Effector CD8-positive, alpha-beta T cell (primary cell): ENCODE results near the gene PCGF3.
"Not testable (repeated sequence)": the region's sequence is repeated elsewhere in the genome, so short reads cannot be mapped to it uniquely, and the experiment has no call there.

ENCODE experiments used
- DNase-seq: peaks from one replicate; lab custom pipeline; 2025; lab: John Stamatoyannopoulos, UW

Gene PCGF3

GRCh38 chr4:668219-668618 lies 37.4 kb upstream of the PCGF3 start:
- DNase-seq = not testable (repeated sequence)

- DNase-seq = not testable (repeated sequence)
Measured at GRCh38 chr4:669806-670559, 35.6 kb upstream of the PCGF3 start.

GRCh38 chr4:671769-672168 lies 33.9 kb upstream of the PCGF3 start:
- no peak for DNase-seq

- DNase-seq = no peak
Measured at GRCh38 chr4:673349-674091, 32.1 kb upstream of the PCGF3 start.

- DNase-seq = peak; percentile 98
Measured at GRCh38 chr4:674172-675035, 31.2 kb upstream of the PCGF3 start, which contains the start of the genes ATP5ME and MYL5. Gene ATP5ME, minus strand, starts transcription at chr4:674276. Its CDS starts 29 bp downstream, at chr4:674247. Gene MYL5, plus strand, starts transcription at chr4:674542. Its CDS starts 3,485 bp downstream, at chr4:678027.

- DNase-seq = no peak
Measured at GRCh38 chr4:675036-675882, 30.4 kb upstream of the PCGF3 start.

GRCh38 chr4:675980-676870 lies 29.4 kb upstream of the PCGF3 start:
- DNase-seq = no peak

GRCh38 chr4:676871-677235 lies 28.8 kb upstream of the PCGF3 start:
- no peak for DNase-seq

GRCh38 chr4:677431-678293 lies 28.0 kb upstream of the PCGF3 start:
- no peak for DNase-seq

GRCh38 chr4:678331-679103 lies 27.1 kb upstream of the PCGF3 start:
- DNase-seq = no peak

GRCh38 chr4:679104-679481 lies 26.5 kb upstream of the PCGF3 start:
- no peak for DNase-seq

- no peak for DNase-seq
Measured at GRCh38 chr4:679629-680028, 26.0 kb upstream of the PCGF3 start.

- DNase-seq = no peak
Measured at GRCh38 chr4:680091-680490, 25.5 kb upstream of the PCGF3 start.

- DNase-seq = no peak
Measured at GRCh38 chr4:680551-680927, 25.1 kb upstream of the PCGF3 start.

GRCh38 chr4:680928-681645 lies 24.5 kb upstream of the PCGF3 start:
- peak; percentile 23 for DNase-seq

- peak; percentile 60 for DNase-seq
Measured at GRCh38 chr4:681736-682451, 23.7 kb upstream of the PCGF3 start.

GRCh38 chr4:682490-683172 lies 23.0 kb upstream of the PCGF3 start:
- no peak for DNase-seq
